ENCODE data around the gene OR4B1. TPM values are rescaled to one million over a fixed set of nuclear protein-coding genes. Genes with fewer than 3 reads are reported as not detected.

The OR4B1 gene
- total RNA-seq = not detected
- not detected for polyA plus RNA-seq (ENCODE audit: insufficient read length in 6 of 6)
- long read RNA-seq, donor 1 = 0 reads
- long read RNA-seq, donor 2 = 0 reads
- long read RNA-seq, donor 3 = 0 reads
- long read RNA-seq, donor 4 = 0 reads
- long read RNA-seq, donor 5 = 0 reads
- long read RNA-seq, donor 6 = 0 reads
- long read RNA-seq, donor 7 = 0 reads
- long read RNA-seq, donor 8 = 0 reads
- long read RNA-seq, donor 9 = 0 reads
- long read RNA-seq, donor 10 = 0 reads
- long read RNA-seq, donor 11 = 0 reads
- long read RNA-seq, donor 12 = 0 reads

- DNase-seq = no peak
- Histone ChIP-seq H3K4me1 (no peaks in the 10 kb centered on the region), H3K9me3 (no peaks in the 10 kb centered on the region), H3K27me3 (no peaks in the 10 kb centered on the region), H3K27ac (no peak within 1 kb of the TSS), H3K4me3 (no peak within 1 kb of the TSS), H3K36me3 (no peaks in the 10 kb centered on the region)
- ATAC-seq = no peak
- TF ChIP-seq CTCF (IDR thresholded peaks at IDR 0.05) = no peak
- intact Hi-C loops (cut with DNase I) = no loop called here
These were observed at the start of gene OR4B1 for GRCh38 chr11:48216510-48216909. Gene OR4B1, plus strand, starts transcription at chr11:48216810. Its CDS starts 0 bp downstream, at chr11:48216810.

GRCh38 chr11:48167380-48167779, 49.2 kb upstream of the OR4B1 start:
- intact Hi-C loops (cut with DNase I) = no loop called here
- no peak for DNase-seq
- TF ChIP-seq CTCF (IDR thresholded peaks at IDR 0.05) = no peak
- Histone ChIP-seq H3K4me3 (no peak overlapping the region), H3K36me3 (peaks cover 0 to 69% of the 10 kb centered on the region in 2 donors), H3K9me3 (no peaks in the 10 kb centered on the region), H3K27me3 (no peaks in the 10 kb centered on the region), H3K4me1 (peaks cover 0 to 18% of the 10 kb centered on the region in 2 donors), H3K27ac (no peak overlapping the region)
- no peak for ATAC-seq

GRCh38 chr11:48168815-48169214, 47.8 kb upstream of the OR4B1 start:
- TF ChIP-seq CTCF (IDR thresholded peaks at IDR 0.05) = no peak
- DNase-seq (no peak), ATAC-seq (no peak)
- no peaks in the 10 kb centered on the region for H3K9me3 ChIP-seq
- H3K27me3 ChIP-seq = no peaks in the 10 kb centered on the region
- intact Hi-C loops (cut with DNase I) = no loop called here
- peaks cover 0 to 18% of the 10 kb centered on the region in 2 donors for H3K4me1 ChIP-seq
- H3K27ac ChIP-seq = no peak overlapping the region
- no peak overlapping the region for H3K4me3 ChIP-seq
- peaks cover 0 to 55% of the 10 kb centered on the region in 2 donors for H3K36me3 ChIP-seq

- no peak overlapping the region for H3K4me3 ChIP-seq
- no peaks in the 10 kb centered on the region for H3K27me3 ChIP-seq
- no peak for TF ChIP-seq CTCF (IDR thresholded peaks at IDR 0.05)
- DNase-seq = no peak
- peaks cover 0 to 18% of the 10 kb centered on the region in 2 donors for H3K4me1 ChIP-seq
- no peak overlapping the region for H3K27ac ChIP-seq
- ATAC-seq = no peak
- intact Hi-C loops (cut with DNase I) = no loop called here
- H3K36me3 ChIP-seq = peaks cover 0 to 50% of the 10 kb centered on the region in 2 donors
- no peaks in the 10 kb centered on the region for H3K9me3 ChIP-seq
These were observed 47.4 kb upstream of the OR4B1 start for GRCh38 chr11:48169259-48169658.

GRCh38 chr11:48169717-48170116, 46.9 kb upstream of the OR4B1 start:
- no peak for DNase-seq
- peaks cover 0 to 46% of the 10 kb centered on the region in 2 donors for H3K36me3 ChIP-seq
- no peaks in the 10 kb centered on the region for H3K9me3 ChIP-seq
- intact Hi-C loops (cut with DNase I) = no loop called here
- no peak for TF ChIP-seq CTCF (IDR thresholded peaks at IDR 0.05)
- no peak overlapping the region for H3K27ac ChIP-seq
- no peaks in the 10 kb centered on the region for H3K27me3 ChIP-seq
- ATAC-seq = no peak
- H3K4me3 ChIP-seq = no peak overlapping the region
- H3K4me1 ChIP-seq = peaks cover 0 to 18% of the 10 kb centered on the region in 2 donors

Measured in left lung (tissue), 14 donors.